GDM1 (cell line): ENCODE measurements around the gene FOXP2.
"Not testable (repeated sequence)": the region's sequence is repeated elsewhere in the genome, so short reads cannot be mapped to it uniquely, and the experiment has no call there.

Experiments used
- DNase-seq: peaks from one replicate; lab custom pipeline; 2025; lab: John Stamatoyannopoulos, UW

Gene FOXP2

DNA sequence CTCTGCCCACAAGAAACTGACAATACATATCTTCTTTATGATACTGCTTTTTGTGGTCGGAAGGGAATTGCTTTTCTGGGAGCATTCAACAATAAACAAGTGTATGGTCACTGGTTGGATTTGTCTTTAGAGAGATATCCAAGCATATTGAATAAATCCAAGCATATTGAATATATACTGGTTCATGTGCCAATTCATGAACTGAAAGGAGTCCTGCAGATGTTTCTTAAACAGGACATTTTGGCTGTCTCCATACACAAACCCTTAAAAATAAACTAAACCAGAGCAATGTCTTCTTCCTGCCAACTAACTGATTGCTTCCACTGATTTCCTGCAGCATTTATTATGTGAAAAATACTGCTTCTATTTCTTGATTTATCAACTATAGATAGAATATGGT lies 173.9 kb downstream of the FOXP2 start:
- DNase-seq, result no peak

DNA sequence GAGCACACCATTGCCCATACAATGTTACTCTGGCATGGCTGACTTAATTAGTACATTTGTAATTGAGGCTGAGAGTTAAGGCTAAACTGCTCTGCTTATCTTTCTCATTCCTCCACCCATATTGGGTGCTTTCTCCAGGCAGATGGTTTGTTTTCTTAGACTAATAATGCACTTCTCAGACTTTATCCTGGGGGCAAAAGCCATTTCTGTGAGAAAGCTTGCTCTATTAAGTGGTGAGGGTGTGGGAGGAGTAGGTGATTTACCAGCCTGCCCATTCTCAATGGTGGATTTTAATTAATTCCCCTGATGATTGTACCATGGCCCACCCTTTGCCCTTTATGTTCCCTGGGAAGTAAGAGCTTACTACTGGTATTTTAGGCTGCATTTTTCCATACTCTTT lies 174.8 kb downstream of the FOXP2 start:
- DNase-seq, result no peak

DNA sequence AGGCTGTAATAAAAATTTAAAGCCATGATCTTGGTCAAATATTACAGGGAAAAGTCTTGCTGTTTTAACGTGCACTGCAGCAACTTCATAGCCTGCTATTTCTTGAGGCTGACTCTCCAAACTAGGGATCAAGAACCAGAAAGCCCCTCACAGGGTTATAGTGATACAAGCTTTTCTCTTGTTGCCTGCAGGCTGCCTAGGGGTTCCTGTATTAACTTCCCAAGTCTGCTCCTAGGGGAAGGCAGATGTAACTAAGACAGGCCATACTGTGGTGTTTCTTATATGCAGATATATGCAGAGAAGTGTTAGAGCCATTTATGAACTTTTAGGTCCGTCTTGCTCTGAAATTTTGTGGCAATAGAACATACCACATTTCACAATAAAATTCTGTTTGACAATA lies 175.7 kb downstream of the FOXP2 start:
- no peak for DNase-seq

DNA sequence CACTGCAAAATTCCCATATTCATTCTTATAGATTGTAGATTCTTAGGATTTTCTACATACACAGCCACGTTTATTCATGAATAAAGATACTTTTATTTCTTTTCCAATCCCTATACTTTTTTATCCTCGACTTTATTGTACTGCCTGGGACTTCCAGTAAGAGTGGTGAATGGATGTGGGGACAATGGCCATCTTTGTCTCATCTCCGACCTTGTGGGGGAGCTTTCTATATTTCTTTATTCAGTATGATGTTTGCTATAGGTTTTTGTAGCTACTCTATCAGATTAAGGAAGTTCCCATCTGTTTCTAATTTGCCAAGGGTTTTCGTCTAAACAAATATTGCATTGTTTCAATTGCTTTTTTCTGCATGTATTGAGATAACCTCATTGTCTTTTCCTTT lies 184.3 kb downstream of the FOXP2 start:
- no peak for DNase-seq

DNA sequence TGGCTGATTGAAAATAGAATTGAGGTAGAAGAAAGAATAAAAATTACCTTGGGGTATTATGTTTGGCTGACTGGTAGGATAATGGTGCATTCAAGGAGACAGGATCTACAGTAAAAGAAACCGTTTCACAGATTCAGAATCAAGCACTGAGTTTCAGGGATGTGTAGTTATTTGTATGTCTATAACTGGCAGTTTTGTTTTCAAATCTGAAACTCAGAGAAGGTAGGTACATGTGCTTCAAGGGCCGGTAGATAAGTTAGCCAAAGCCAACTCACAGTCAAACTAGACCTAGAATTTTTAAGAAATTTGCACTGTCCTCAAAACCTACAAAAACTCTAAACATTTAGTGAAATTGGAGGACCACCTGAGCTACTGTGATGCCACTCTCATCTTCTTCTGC lies 191.5 kb downstream of the FOXP2 start:
- no peak for DNase-seq

DNA sequence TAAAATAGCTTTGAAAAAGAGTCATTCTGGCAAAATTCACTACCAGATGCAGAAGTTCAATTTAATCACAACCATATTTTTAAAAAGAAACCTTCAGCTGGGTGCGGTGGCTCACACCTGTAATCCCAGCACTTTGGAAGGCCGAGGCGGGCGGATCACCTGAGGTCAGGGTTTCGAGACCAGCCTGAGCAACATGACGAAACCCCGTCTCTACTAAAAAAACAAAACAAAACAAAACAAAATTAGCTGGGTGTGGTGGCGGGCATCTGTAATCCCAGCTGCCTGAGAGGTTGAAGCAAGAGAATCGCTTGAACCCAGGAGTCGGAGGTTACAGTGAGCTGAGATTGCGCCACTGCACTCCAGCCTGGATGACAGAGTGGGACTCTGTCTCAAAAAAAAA lies 194.2 kb downstream of the FOXP2 start:
- not testable (repeated sequence) for DNase-seq

DNA sequence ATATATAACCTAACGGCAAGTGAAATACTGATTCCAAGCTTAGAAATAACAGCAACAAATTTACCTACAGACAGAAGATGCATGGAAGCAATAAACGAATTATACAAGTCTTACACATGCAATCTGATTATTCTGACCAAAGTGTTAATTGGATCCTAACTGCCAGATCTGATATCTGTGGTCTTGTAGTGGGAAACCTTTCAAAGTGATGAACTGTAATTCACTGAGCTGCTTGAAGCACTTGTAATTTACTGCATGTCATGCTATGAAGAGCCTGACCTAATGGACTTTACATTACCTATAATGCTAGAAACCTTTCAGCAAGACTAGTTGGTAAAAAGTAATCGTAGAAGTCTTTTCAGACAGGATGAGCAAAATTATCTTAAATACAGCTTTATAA lies 205.6 kb downstream of the FOXP2 start:
- DNase-seq, result no peak

DNA sequence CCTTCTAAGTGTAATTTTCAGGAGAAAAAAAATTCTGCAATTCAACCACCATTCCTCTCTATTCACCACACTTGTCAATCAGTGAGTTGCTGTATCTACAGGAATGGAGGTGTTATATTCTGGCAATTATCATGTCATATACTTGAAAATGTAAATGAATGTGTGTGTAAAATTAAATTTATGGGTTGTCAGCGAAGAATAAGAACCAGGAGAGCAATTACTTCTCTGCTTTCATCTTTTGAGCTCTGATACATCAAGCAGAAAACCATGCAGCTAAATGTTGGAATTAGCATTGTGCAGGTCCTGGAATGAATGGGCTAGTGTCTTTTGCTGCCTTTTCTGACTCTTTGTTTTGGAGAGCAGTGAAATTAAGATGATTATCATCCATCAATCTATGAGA lies 207.6 kb downstream of the FOXP2 start:
- DNase-seq, result no peak

DNA sequence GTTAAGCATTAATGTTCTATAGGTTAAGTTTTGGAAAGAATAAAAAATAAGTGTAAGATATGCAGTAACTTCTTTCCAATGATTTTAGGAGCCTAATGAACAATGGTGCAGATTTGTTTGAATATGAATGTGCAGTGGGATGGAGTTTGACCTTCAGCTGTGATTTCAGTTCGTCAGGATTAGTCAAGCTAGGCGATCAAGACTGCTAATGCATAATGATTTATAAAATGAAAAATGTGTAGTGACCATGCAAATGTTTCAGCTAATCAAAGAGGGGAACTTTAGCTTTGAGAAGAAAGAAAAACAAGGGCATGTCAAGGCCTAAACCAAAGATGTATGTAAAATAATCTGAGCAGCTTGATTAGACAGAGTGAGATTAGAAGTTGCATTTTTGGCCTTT lies 208.5 kb downstream of the FOXP2 start:
- DNase-seq, result no peak

DNA sequence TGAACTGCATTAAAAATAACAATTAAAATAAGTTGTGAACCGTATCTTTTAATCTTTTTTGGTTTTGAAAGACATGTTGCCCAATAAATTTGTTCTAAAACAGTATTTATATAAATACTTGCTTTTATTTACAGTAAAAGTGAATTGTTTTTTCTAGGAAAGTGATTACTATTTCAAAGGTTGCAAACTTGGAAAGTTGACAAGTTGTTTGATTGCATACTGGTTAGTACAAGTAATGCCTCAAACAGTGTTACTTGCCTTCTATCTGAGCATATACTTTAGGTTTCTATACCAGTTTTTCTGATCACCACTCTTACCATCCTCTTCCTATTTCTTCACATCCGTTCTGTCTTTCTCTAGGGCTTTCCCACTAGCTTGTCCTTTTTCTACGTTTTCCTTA lies 212.6 kb downstream of the FOXP2 start:
- DNase-seq, result no peak

DNA sequence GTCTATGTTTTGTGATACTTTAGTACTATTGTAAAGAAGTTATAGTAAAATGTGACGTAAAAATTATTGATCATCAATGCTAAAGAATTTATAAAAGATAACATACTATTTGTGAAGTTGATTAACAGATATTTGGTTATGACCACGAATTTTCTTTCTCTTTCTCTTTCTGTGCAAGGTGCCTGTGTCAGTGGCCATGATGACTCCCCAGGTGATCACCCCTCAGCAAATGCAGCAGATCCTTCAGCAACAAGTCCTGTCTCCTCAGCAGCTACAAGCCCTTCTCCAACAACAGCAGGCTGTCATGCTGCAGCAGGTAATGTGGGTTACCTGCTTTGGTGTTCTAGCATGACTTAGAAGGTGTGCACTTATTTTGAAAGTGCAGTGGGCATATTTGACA lies 213.7 kb downstream of the FOXP2 start:
- DNase-seq, result no peak

DNA sequence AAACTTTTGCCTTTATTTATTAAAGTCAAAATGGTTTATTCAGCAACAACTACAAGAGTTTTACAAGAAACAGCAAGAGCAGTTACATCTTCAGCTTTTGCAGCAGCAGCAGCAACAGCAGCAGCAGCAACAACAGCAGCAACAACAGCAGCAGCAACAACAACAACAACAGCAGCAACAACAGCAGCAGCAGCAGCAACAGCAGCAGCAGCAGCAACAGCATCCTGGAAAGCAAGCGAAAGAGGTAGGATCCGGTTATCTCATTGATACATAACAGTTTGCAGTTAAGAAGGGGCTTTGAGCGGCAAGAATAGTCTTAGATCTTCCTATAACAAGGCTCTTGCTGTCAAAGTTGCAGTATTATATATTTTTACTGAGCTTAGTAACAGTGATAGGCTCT lies 215.1 kb downstream of the FOXP2 start:
- DNase-seq, result no peak

DNA sequence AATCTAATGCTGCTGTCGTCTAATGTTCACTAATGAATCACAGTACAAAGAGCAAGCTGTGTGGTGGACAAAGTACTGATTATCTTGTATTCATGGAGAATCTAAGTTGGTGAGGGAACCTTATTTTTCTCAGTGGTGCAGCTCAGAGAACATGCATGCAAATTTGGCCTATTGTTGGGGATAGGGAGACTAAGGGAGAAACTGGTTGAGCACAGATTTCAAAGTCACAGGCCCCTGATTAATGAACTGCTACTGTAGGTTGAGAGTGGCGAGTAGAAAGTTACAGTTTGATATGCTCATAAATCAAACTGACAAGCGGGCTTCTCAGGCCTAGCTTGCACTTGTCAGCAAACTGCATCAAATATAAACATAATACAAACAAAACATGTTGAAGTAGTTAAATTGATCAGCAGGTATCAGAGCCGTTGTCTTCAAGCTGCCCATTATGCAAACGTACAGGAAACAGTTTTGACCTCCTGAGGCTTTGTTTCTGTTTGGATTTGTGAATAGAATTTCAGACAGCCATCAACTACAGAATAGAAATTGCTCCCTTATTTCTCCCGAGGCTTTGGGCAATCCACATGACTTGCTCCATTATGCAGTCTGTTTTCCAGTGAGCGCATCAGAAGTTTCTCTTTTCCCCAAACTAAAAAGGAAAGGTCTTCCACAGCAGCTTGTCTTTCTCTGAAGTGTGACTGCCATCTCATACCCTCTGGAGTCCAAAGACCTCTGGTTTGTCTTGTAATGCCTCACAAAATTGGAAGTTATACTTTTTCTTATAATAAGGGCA lies 215.8 kb downstream of the FOXP2 start:
- no peak for DNase-seq

DNA sequence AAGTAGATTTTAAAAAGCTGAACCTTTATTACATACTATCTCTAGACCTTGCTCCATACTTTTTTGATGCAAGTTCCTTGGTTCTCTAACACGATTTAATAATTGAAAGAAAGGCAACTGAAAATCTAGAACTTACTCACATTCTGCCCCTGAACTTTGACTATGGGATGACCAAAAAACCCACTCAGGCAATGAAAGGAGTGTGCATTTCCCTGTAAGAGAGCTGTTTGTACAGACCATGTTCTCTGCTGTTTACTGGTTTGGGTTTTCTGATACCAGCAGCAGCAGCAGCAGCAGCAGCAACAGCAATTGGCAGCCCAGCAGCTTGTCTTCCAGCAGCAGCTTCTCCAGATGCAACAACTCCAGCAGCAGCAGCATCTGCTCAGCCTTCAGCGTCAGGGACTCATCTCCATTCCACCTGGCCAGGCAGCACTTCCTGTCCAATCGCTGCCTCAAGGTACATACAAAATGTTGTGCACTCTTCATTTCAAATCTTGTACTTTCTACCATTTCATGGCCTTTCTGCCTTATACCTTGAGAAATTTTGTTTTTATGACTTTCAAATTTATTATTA lies 216.7 kb downstream of the FOXP2 start:
- DNase-seq, result no peak

DNA sequence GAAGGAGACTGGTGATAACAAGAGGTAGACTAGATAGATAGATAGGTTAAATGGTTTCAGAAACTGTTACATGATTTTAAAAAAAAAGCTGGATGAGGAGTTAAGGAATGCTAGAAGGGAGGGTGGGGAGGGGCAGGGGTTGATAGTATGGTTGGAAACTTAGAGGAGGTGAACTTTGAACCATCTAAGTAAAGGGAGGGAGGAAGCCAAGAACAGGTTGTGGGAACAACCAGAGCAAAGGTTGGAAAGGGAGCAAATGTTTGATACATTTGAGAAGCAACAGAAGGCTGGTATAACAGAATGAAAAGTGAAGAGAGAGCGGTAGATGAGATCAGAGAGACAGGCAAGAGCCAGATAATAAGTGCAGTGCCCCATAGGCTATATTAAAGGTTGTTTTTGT lies 224.8 kb downstream of the FOXP2 start:
- no peak for DNase-seq

DNA sequence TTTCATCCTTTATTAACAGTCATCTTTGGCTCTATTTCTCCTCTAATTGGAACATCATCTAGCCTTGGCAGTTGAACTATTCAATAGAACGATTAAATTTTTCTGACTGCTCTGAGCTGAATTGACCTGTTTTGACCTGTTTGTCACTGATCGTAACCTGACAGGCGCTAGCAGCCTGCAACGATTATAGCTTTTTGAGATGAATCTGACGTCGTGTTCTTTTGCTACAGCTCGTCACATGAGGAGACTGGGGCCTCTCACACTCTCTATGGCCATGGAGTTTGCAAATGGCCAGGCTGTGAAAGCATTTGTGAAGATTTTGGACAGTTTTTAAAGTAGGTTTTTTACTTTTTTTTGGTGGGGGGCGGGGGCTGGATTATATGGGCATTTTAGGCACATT lies 229.8 kb downstream of the FOXP2 start:
- DNase-seq, result no peak

DNA sequence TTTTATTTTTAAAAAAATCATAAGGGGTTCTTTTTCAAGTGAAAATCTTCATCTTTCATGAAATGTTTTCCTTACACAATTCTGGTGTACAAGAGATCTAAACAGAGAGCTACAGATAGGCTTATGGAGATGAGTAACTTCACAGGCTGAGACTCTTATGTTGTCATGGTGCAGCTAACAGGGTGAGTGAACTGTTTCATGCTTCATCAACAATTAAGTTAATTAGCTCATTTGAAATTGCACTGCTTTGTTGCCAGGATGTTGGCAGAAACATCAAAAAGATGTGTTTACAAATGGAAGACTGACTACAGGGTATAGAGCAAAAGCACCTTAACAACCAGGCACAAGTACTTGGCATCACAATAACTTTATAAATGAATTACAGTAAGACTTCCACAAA lies 230.8 kb downstream of the FOXP2 start:
- DNase-seq, result no peak

DNA sequence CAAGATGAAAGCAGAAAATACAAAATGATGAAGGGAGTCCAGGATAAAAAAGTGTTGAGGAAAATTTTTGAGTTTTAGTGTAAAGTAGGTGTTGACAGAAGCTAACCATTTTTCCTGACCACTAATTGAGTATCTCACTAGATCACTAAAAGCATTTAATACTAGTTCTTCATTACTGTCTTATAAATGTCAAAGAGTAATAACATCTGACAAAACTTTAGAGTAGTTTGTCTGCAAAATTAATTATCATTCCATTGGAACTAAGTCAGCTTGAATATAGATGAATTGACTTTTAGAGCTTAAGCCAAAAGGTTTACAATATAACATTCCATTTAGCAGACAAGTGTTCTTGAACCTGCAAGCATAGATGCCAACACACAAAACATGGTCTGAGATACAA lies 232.9 kb downstream of the FOXP2 start:
- DNase-seq, result no peak

DNA sequence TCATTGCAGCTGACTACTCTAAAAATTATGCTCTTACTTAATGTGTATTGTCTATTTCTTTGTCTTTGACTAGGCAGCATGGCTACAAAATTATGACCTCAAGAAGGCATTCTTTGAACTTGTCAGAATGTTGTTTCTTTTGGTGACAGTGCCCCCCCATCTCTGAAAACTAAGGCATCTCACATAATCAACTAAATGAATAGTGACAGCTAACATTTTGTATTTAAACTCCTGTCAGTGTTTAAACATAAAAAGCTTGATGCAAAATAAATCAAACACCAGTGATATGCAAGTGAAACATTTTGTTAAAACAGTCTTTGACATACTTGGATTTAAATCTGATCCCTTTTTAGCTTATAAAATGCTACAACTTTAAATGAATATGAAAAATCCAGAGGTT lies 233.5 kb downstream of the FOXP2 start:
- no peak for DNase-seq

DNA sequence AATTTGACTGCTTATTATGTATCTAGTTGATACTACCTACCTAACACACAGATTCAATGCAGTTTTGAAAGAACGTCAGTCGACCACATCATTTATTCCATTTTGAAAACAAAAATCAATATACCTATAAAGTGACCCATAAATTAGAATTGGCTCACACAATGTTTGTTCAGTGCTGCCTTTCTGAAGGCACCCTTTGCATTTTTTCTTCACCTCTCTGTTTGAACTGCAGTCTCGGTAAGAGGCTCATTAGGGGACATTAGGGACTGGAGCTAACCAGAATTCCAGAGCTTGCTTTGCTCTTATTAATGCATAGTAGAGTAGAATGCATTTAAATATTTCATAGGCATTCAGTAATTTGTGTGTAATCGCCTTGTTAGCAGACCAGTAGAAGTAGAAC lies 234.1 kb downstream of the FOXP2 start:
- no peak for DNase-seq

DNA sequence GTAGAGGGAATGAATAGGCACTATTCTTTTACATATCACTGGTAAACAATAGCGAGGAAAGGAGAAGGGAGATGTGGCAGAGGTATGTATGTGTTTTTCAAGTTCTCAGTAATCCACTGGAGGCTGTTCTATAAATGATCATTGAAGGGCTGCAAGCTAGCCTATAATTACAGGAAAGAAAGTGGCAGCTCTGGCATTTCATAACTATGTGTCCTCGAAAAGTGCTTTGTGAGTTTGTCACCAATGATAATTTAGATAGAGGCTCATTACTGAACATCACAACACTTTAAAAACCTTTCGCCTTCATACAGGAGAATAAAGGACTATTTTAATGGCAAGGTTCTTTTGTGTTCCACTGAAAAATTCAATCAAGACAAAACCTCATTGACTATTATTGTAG lies 235.1 kb downstream of the FOXP2 start:
- DNase-seq, result no peak

DNA sequence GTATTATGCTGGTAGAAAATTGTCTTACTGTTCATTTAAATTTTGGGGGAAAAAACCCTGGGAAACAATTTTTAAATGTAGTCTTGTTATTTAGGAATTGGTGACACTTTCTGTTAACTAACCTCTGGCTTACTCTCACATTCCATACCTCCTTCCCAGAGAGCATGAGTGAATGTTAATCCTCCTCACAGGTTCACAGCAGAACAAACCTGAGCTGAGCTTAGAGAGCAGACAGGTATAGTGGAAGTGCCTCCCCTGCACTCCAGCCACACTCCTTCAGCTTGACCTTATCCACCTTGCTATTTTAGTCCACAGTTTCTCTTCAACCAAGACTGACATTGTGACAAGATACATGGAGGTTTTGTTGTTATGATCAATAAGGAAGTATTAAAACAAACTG lies 235.9 kb downstream of the FOXP2 start:
- DNase-seq, result no peak

DNA sequence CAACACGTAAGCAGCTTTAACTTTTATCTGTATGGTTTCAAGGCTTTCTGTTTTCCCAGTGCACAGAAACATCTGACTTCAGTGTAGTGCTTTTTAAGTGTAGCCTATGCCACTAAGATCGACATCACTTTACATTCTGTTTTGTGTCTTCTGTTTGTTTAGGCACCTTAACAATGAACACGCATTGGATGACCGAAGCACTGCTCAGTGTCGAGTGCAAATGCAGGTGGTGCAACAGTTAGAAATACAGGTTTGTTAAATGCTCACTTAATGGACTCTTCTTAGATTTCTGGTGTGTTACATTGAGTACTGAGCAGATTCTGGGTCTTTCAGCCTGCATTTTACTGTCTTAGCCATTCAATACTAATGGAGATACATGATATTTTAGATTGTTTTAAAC lies 237.4 kb downstream of the FOXP2 start:
- no peak for DNase-seq

DNA sequence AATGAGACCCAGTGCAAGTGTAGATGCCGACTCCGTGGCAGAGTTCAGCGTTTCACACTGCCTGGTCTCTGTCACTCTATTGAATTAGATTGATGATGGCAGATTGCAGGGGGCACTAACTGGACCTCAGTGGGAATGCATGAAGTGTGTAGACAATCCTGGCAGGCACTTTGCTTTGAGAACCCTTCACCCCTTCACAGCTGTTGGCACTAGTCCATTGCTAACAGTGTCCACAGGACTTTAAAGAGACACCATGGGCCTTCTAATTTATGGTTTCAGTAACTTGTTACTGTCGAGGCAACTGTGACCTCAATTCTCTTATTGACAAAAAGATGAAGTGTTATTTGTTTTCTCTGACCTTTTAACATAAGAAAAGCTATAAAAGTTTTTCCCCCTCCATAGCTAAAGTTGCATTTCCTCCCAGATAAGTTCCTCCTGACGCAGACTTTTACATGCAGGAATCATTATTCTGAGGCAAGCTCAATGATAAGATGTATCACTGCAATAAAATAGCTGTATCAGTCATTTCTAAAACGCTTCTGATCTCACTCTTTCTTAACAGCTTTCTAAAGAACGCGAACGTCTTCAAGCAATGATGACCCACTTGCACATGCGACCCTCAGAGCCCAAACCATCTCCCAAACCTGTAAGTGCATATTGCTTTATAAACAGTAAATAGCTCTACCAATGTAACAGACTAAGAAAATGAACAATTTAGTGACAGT lies 238.9 kb downstream of the FOXP2 start:
- DNase-seq, result no peak
